ENCODE measurements around the gene NENF. TPM values are rescaled to one million over a fixed set of nuclear protein-coding genes. Genes with fewer than 3 reads are reported as not detected.

Gene NENF
- total and polyA plus RNA-seq, 8 donors = 23.8 to 97.0 (median 34.5) TPM

GRCh38 chr1:212482637-212483441 lies 50.1 kb downstream of the NENF start:
- FAIRE-seq = no peak
- no peak for ATAC-seq
- H3K4me3 ChIP-seq = no peak overlapping the region
- intact Hi-C loops (cut with DNase I) = loop anchor here in 1 of 3 donors (10.0 kb wide), 1 partner anchor 142 kb away; a partner anchor contains a TSS
- 76 to 85% methylated on average over 14 of the region's 14 CpGs for WGBS, 2 donors
- H3K4me1 ChIP-seq = peaks cover 0 to 3% (median 0%) of the 10 kb centered on the region in 3 donors
- no peak for DNase-seq
- TF ChIP-seq CTCF (IDR thresholded peaks at IDR 0.05) = no peak
- no peaks in the 10 kb centered on the region for H3K9me3 ChIP-seq
- H3K36me3 ChIP-seq = no peaks in the 10 kb centered on the region
- H3K27me3 ChIP-seq = no peaks in the 10 kb centered on the region
- no peak overlapping the region for H3K27ac ChIP-seq

GRCh38 chr1:212484701-212485570 lies 52.2 kb downstream of the NENF start:
- no peak overlapping the region for H3K27ac ChIP-seq
- peaks cover 0 to 12% (median 0%) of the 10 kb centered on the region in 3 donors for H3K4me1 ChIP-seq
- DNase-seq (no peak), FAIRE-seq (no peak), ATAC-seq (no peak)
- no peak for TF ChIP-seq CTCF (IDR thresholded peaks at IDR 0.05)
- H3K27me3 ChIP-seq = no peaks in the 10 kb centered on the region
- intact Hi-C loops (cut with DNase I) = loop anchor here in 1 of 3 donors (10.0 kb wide), 1 partner anchor 140 kb away; a partner anchor contains a TSS
- 85 to 95% methylated on average over 11 of the region's 11 CpGs for WGBS, 2 donors
- no peak overlapping the region for H3K4me3 ChIP-seq
- no peaks in the 10 kb centered on the region for H3K9me3 ChIP-seq
- H3K36me3 ChIP-seq = no peaks in the 10 kb centered on the region

GRCh38 chr1:212485571-212485912 lies 52.8 kb downstream of the NENF start:
- H3K27me3 ChIP-seq = no peaks in the 10 kb centered on the region
- no peak for TF ChIP-seq CTCF (IDR thresholded peaks at IDR 0.05)
- FAIRE-seq = no peak
- peak overlapping the region in 2 of 4 donors; percentile 44 to 62 for H3K27ac ChIP-seq
- ATAC-seq = no peak
- DNase-seq = no peak
- no peaks in the 10 kb centered on the region for H3K9me3 ChIP-seq
- WGBS, 2 donors = 84 to 88% methylated on average over 4 of the region's 4 CpGs
- H3K36me3 ChIP-seq = no peaks in the 10 kb centered on the region
- H3K4me3 ChIP-seq = no peak overlapping the region
- peaks cover 0 to 12% (median 0%) of the 10 kb centered on the region in 3 donors for H3K4me1 ChIP-seq
- intact Hi-C loops (cut with DNase I) = loop anchor here in 1 of 3 donors (10.0 kb wide), 1 partner anchor 139 kb away; a partner anchor contains a TSS

DNA sequence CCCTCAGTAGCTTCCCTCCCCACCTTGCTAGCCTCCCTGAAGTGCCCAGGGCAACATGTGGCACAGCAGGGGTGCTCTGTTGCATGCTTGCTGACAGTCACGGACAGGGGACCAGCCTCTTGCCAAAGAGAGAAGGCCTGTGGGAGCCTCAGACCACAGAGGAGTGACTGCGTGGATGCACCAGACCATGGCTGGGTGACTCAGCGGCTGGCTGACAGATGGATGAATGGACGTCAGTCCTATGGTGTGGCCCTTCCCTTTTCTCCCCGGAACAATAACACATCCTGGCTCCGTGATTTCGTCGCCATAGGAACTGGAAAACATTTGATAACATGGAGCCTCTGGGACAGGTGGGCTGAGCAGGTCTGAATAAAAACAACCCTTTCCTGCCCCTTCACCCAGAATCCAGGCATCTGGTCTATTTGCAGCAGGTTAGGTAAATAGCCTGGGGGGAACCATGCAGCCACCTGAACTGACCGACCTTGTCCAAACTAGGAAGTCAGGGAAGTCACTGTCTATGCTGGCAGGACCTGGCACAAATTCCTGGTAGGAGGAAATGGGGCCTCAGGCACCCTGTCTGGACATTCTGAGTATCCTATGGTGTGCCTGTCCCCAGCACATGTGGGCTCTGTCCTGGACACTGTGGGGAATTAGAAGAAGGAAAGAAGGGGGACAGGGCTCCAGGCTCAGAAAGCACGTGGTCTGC lies 53.3 kb downstream of the NENF start:
- ATAC-seq = peak; percentile 44 to 86 (median 78)
- no peak overlapping the region for H3K4me3 ChIP-seq
- no peaks in the 10 kb centered on the region for H3K36me3 ChIP-seq
- intact Hi-C loops (cut with DNase I) = loop anchor here in 1 of 3 donors (10.0 kb wide), 1 partner anchor 139 kb away; a partner anchor contains a TSS
- peaks cover 0 to 12% (median 0%) of the 10 kb centered on the region in 3 donors for H3K4me1 ChIP-seq
- H3K27ac ChIP-seq = peak overlapping the region in 2 of 4 donors; percentile 54 to 62
- TF ChIP-seq CTCF (IDR thresholded peaks at IDR 0.05) = no peak
- no peaks in the 10 kb centered on the region for H3K9me3 ChIP-seq
- peak in 3 of 6 donors; percentile 26 to 71 (median 65) for DNase-seq
- no peak for FAIRE-seq
- H3K27me3 ChIP-seq = no peaks in the 10 kb centered on the region
- 38 to 41% methylated on average over 10 of the region's 10 CpGs for WGBS, 2 donors
